SU-DHL-6 (cell line): ENCODE data around the gene EMC7.

Experiments
- H2AFZ ChIP-seq: fragments of 200-600 bp; sonication (generic); 2 replicates; pipeline ENCODE4 v1.6.1; 2014; ENCODE audit warnings: low read depth, mild to moderate bottlenecking, moderate library complexity, mixed read lengths, antibody characterized with exemption, low read length; ENCODE audit not compliant: severe bottlenecking
- H3F3A ChIP-seq: fragments of 200-600 bp; shearing (Covaris generic); 2 replicates; pipeline ENCODE4 v1.6.0; 2016; ENCODE audit warnings: antibody characterized with exemption, mild to moderate bottlenecking; ENCODE audit not compliant: insufficient read depth
- H3K27ac ChIP-seq: fragments of 200-600 bp; sonication (generic); 2 replicates; pipeline ENCODE4 v1.5.1; 2016; ENCODE audit warnings: low read depth, mild to moderate bottlenecking, low read length, moderate library complexity, mixed read lengths
- H3K27me3 ChIP-seq: fragments of 200-600 bp; sonication (generic), shearing (Covaris generic); 2 replicates; pipeline ENCODE4 v1.6.0; 2014; ENCODE audit warnings: mild to moderate bottlenecking, low read length
- H3K36me3 ChIP-seq: fragments of 200-600 bp; sonication (generic); 2 replicates; pipeline ENCODE4 v1.6.1; 2014; ENCODE audit warnings: mild to moderate bottlenecking, low read length, mixed read lengths
- H3K4me2 ChIP-seq: fragments of 300-600, 200-600 bp; shearing (Covaris generic), sonication (generic); 2 replicates; pipeline ENCODE4 v1.6.0; 2014; ENCODE audit warnings: low read length, low read depth, mild to moderate bottlenecking; ENCODE audit not compliant: poor library complexity, severe bottlenecking
- H3K4me3 ChIP-seq: fragments of 200-600 bp; sonication (generic); 2 replicates; pipeline ENCODE4 v1.5.1; 2014; ENCODE audit warnings: antibody characterized with exemption, low read length, mild to moderate bottlenecking, mixed read lengths; ENCODE audit not compliant: insufficient read depth, poor library complexity, severe bottlenecking
- H3K79me2 ChIP-seq: fragments of 200-600 bp; sonication (generic); 2 replicates; pipeline ENCODE4 v1.6.1; 2014; ENCODE audit warnings: mild to moderate bottlenecking, low read length, moderate library complexity; ENCODE audit not compliant: insufficient read depth
- H3K9ac ChIP-seq: fragments of 200-600 bp; sonication (generic); 2 replicates; pipeline ENCODE4 v1.7.0; 2014; ENCODE audit warnings: mild to moderate bottlenecking, low read length
- H3K9me2 ChIP-seq: fragments of 200-600 bp; sonication (generic); replicated peaks from 2 replicates; pipeline ENCODE4 v1.6.1; 2014; ENCODE audit warnings: low read length; ENCODE audit not compliant: insufficient read depth
- H3K9me3 ChIP-seq: fragments of 200-600 bp; sonication (generic); 2 replicates; pipeline ENCODE4 v1.6.1; 2014; ENCODE audit warnings: low read length, mixed read lengths; ENCODE audit not compliant: insufficient read depth
- H4K20me1 ChIP-seq: fragments of 200-600 bp; sonication (generic); 2 replicates; pipeline ENCODE4 v1.6.1; 2014; ENCODE audit warnings: low read depth, mild to moderate bottlenecking, antibody characterized with exemption, low read length, moderate library complexity, mixed read lengths
- EZH2phosphoT487 ChIP-seq: fragments of 200-600 bp; sonication (generic), shearing (Covaris generic); conservative IDR thresholded peaks from 2 replicates; pipeline ENCODE4 v1.6.1; 2018; ENCODE audit warnings: mild to moderate bottlenecking, antibody characterized with exemption, low read length, moderate library complexity, mixed read lengths
- TF ChIP-seq, protein P1 (sequence below): fragments of 200-600 bp; sonication (generic); IDR thresholded peaks from one replicate; pipeline ENCODE4 v1.5.1; 2017; ENCODE audit warnings: antibody characterized with exemption, mild to moderate bottlenecking, low read length, moderate library complexity; ENCODE audit not compliant: insufficient read depth, poor library complexity, severe bottlenecking

EMC7 gene

GRCh38 chr15:34101366-34102174 lies at the start of gene EMC7, which contains the start of gene PGBD4:
TSS of gene EMC7 (minus strand) at chr15:34101862. CDS start at chr15:34101839, 23 bp downstream.
TSS of gene PGBD4 (plus strand) at chr15:34102083. CDS start at chr15:34102532, 449 bp downstream.
- Histone ChIP-seq H3F3A (no peaks in the 10 kb centered on the region), H3K9me3 (peaks cover 19% of the 10 kb centered on the region; the same call in 1 of the 2 replicates), H3K4me3 (peak within 1 kb of the TSS; percentile 72), H4K20me1 (0 out of 2 replicates have a peak, but pooled peaks cover 3% of the 10 kb centered on the region), H3K79me2 (peaks cover 47% of the 10 kb centered on the region), H3K27me3 (no peaks in the 10 kb centered on the region), H3K4me2 (peak within 1 kb of the TSS; percentile 92), H2AFZ (peak within 1 kb of the TSS; percentile 81), H3K9ac (peak within 1 kb of the TSS; percentile 69), H3K27ac (peak within 1 kb of the TSS; percentile 33), H3K36me3 (peaks cover 8% of the 10 kb centered on the region), H3K9me2 (no peaks in the 10 kb centered on the region)
- TF ChIP-seq, protein P1, sequence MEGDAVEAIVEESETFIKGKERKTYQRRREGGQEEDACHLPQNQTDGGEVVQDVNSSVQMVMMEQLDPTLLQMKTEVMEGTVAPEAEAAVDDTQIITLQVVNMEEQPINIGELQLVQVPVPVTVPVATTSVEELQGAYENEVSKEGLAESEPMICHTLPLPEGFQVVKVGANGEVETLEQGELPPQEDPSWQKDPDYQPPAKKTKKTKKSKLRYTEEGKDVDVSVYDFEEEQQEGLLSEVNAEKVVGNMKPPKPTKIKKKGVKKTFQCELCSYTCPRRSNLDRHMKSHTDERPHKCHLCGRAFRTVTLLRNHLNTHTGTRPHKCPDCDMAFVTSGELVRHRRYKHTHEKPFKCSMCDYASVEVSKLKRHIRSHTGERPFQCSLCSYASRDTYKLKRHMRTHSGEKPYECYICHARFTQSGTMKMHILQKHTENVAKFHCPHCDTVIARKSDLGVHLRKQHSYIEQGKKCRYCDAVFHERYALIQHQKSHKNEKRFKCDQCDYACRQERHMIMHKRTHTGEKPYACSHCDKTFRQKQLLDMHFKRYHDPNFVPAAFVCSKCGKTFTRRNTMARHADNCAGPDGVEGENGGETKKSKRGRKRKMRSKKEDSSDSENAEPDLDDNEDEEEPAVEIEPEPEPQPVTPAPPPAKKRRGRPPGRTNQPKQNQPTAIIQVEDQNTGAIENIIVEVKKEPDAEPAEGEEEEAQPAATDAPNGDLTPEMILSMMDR = no peak
- TF ChIP-seq EZH2phosphoT487 = no peak

DNA sequence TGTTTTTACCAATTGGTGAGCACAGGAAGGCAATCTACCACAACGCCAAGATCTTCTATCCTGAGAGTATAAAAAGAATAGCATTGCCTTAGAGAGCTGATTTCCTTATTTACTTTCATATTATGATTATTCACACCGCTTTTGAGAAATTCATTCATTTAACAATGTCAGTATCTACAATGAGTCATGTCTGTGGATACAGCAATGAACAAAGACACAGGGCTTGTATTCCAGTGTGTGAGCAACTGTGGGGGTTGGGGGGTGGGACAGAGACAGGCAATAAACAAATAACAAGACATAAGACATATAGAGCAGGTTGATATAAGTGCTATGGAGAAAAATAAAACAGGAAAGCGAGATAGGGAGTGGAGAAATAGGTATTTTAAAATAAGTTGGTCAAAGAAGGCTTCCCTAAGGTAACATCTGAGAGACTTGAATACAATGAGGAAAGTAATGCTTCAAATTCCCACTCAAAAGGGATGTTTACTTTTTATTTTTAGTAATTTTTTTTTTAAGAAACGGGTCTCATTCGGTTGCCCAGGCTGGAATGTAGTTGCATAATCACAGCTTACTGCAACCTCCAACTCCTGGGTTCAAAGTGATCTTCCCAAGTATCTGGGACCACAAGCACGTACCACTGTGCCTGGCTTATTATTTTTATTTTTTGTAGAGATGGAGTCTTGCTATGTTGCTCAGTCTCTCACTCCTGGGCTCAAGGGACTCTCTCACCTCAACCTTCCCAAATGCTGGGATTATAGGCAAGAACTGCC lies 45.9 kb upstream of the EMC7 start:
- H2AFZ ChIP-seq = no peak overlapping the region
- no peak overlapping the region for H3K4me3 ChIP-seq
- H3K27ac ChIP-seq = no peak overlapping the region
- no peak for TF ChIP-seq EZH2phosphoT487
- TF ChIP-seq, protein P1 = no peak
- H3K4me2 ChIP-seq = no peak overlapping the region
- H3K36me3 ChIP-seq = 0 out of 2 replicates have a peak, but pooled peaks cover 2% of the 10 kb centered on the region
- no peaks in the 10 kb centered on the region for H3K9me3 ChIP-seq
- no peaks in the 10 kb centered on the region for H4K20me1 ChIP-seq
- H3K9ac ChIP-seq = no peak overlapping the region
- H3K79me2 ChIP-seq = no peaks in the 10 kb centered on the region
- H3K9me2 ChIP-seq = no peaks in the 10 kb centered on the region
- H3F3A ChIP-seq = no peaks in the 10 kb centered on the region
- no peaks in the 10 kb centered on the region for H3K27me3 ChIP-seq

- H3K9me2 ChIP-seq = no peaks in the 10 kb centered on the region
- H3K27me3 ChIP-seq = no peaks in the 10 kb centered on the region
- TF ChIP-seq, protein P1 = no peak
- no peaks in the 10 kb centered on the region for H4K20me1 ChIP-seq
- H3K4me3 ChIP-seq = no peak overlapping the region
- no peak overlapping the region for H3K9ac ChIP-seq
- H3K27ac ChIP-seq = no peak overlapping the region
- H2AFZ ChIP-seq = no peak overlapping the region
- no peak overlapping the region for H3K4me2 ChIP-seq
- no peaks in the 10 kb centered on the region for H3K79me2 ChIP-seq
- H3K9me3 ChIP-seq = no peaks in the 10 kb centered on the region
- H3K36me3 ChIP-seq = no peaks in the 10 kb centered on the region
- H3F3A ChIP-seq = no peaks in the 10 kb centered on the region
These were observed 31.8 kb upstream of the EMC7 start for GRCh38 chr15:34133511-34133910.
